GM23338 (cell line): ENCODE results near the gene XG. TPM values are rescaled to one million over a fixed set of nuclear protein-coding genes. Genes with fewer than 3 reads are reported as not detected.
"Not testable (repeated sequence)": the region's sequence is repeated elsewhere in the genome, so short reads cannot be mapped to it uniquely, and the experiment has no call there.

Experiments used
- ATAC-seq: fragments of 200-7000 bp; cut with Tn5 transposase; 3 replicates; pipeline ENCODE4 v1.9.1; 2020
- DNase-seq: peaks from one replicate; pipeline ENCODE4 v3.0.0-alpha.2; 2015; ENCODE audit warnings: low spot score
- H2AFZ ChIP-seq: fragments of 200-600 bp; sonication (generic); 2 replicates; pipeline ENCODE4 v1.8.0; 2016; ENCODE audit warnings: antibody characterized with exemption, mild to moderate bottlenecking, moderate library complexity
- H3F3A ChIP-seq: fragments of 200-600 bp; sonication (generic); replicated peaks from 2 replicates; pipeline ENCODE4 v1.8.0; 2017; ENCODE audit warnings: antibody characterized with exemption, mixed run types, low read depth
- H3K27ac ChIP-seq: fragments of 200-600 bp; sonication (generic); 2 replicates; pipeline ENCODE4 v1.6.1; 2016; ENCODE audit warnings: low read depth
- H3K27me3 ChIP-seq: fragments of 200-600 bp; sonication (generic); 2 replicates; pipeline ENCODE4 v1.8.0; 2016; ENCODE audit warnings: mild to moderate bottlenecking, mixed run types, moderate library complexity; ENCODE audit not compliant: insufficient read depth
- H3K36me3 ChIP-seq: fragments of 200-600 bp; sonication (generic); 2 replicates; pipeline ENCODE4 v1.8.0; 2016; ENCODE audit warnings: mild to moderate bottlenecking; ENCODE audit not compliant: insufficient read depth
- H3K4me1 ChIP-seq: fragments of 200-600 bp; sonication (generic); 2 replicates; pipeline ENCODE4 v1.8.0; 2016; ENCODE audit warnings: mild to moderate bottlenecking, moderate library complexity; ENCODE audit not compliant: insufficient read depth
- H3K4me2 ChIP-seq: fragments of 200-600 bp; sonication (generic); 2 replicates; pipeline ENCODE4 v1.7.1; 2017; ENCODE audit warnings: mixed run types
- H3K4me3 ChIP-seq: fragments of 200-600 bp; sonication (generic); 2 replicates; pipeline ENCODE4 v1.6.1; 2016; ENCODE audit warnings: mixed run types
- H3K79me2 ChIP-seq: fragments of 200-600 bp; sonication (generic); replicated peaks from 2 replicates; pipeline ENCODE4 v1.8.0; 2017; ENCODE audit warnings: mild to moderate bottlenecking; ENCODE audit not compliant: insufficient read depth
- H3K9me2 ChIP-seq: fragments of 200-600 bp; sonication (generic); 2 replicates; pipeline ENCODE4 v1.8.0; 2017; ENCODE audit not compliant: insufficient read depth
- H4K20me1 ChIP-seq: fragments of 200-600 bp; sonication (generic); replicated peaks from 2 replicates; pipeline ENCODE4 v1.8.0; 2017; ENCODE audit warnings: mild to moderate bottlenecking; ENCODE audit not compliant: insufficient read depth
- H3K27ac Mint-ChIP-seq: 2 replicates; pipeline ENCODE4 v1.8.0; 2020; ENCODE audit warnings: inconsistent platforms, mild to moderate bottlenecking, moderate library complexity, mixed read lengths
- H3K27me3 Mint-ChIP-seq: 3 replicates; pipeline ENCODE4 v1.8.0; 2022; ENCODE audit warnings: low read depth, mild to moderate bottlenecking, moderate library complexity, mixed read lengths, inconsistent platforms; ENCODE audit not compliant: insufficient read depth, poor library complexity
- H3K36me3 Mint-ChIP-seq: 3 replicates; pipeline ENCODE4 v1.8.0; 2021; ENCODE audit warnings: low read depth, mild to moderate bottlenecking, inconsistent platforms, moderate library complexity, mixed read lengths
- H3K4me1 Mint-ChIP-seq: 3 replicates; pipeline ENCODE4 v1.8.0; 2020; ENCODE audit warnings: mild to moderate bottlenecking, inconsistent platforms, mixed read lengths
- H3K4me3 Mint-ChIP-seq: 3 replicates; pipeline ENCODE4 v1.8.0; 2021; ENCODE audit warnings: moderate library complexity, mild to moderate bottlenecking, inconsistent platforms, mixed read lengths
- H3K9me3 Mint-ChIP-seq: 3 replicates; pipeline ENCODE4 v1.8.0; 2020; ENCODE audit warnings: moderate library complexity, mild to moderate bottlenecking, inconsistent platforms, mixed read lengths
- CREB1 ChIP-seq: fragments of 250-450 bp; sonication (Bioruptor Pico); IDR thresholded peaks from 2 replicates; pipeline ENCODE4 v1.5.0; 2020; ENCODE audit warnings: low read depth, mild to moderate bottlenecking, moderate library complexity
- ETS1 ChIP-seq: IDR thresholded peaks from 2 replicates; pipeline ENCODE4 v1.6.1; 2016; ENCODE audit warnings: antibody characterized with exemption
- EZH2 ChIP-seq: fragments of 200-600 bp; sonication (generic); IDR thresholded peaks from one replicate; pipeline ENCODE4 v1.8.0; 2017; ENCODE audit warnings: antibody characterized with exemption, mild to moderate bottlenecking, low read depth; ENCODE audit not compliant: unreplicated experiment
- EZH2phosphoT487 ChIP-seq: fragments of 200-600 bp; sonication (generic); IDR thresholded peaks from one replicate; pipeline ENCODE4 v1.8.1; 2018; ENCODE audit warnings: antibody characterized with exemption; ENCODE audit not compliant: unreplicated experiment
- NANOG ChIP-seq: IDR thresholded peaks from 2 replicates; pipeline ENCODE4 v1.6.1; 2016; ENCODE audit warnings: antibody characterized with exemption, borderline replicate concordance
- POLR2AphosphoS5 ChIP-seq: IDR thresholded peaks from 2 replicates; pipeline ENCODE4 v1.6.1; 2016; ENCODE audit warnings: antibody characterized with exemption, low read depth
- REST ChIP-seq: IDR thresholded peaks from one replicate; pipeline ENCODE4 v1.6.1; 2018; ENCODE audit warnings: antibody characterized with exemption; ENCODE audit not compliant: unreplicated experiment
- STAT1 ChIP-seq: IDR thresholded peaks from one replicate; pipeline ENCODE4 v1.6.1; 2016; ENCODE audit warnings: antibody characterized with exemption; ENCODE audit not compliant: unreplicated experiment
- ZNF114 ChIP-seq: fragments of 250-450 bp; sonication (Bioruptor Pico); IDR thresholded peaks from 2 replicates; pipeline ENCODE4 v1.5.0; 2020; ENCODE audit warnings: mild to moderate bottlenecking, moderate library complexity
- ZNF331 ChIP-seq: fragments of 250-450 bp; sonication (Bioruptor Pico); IDR thresholded peaks from 2 replicates; pipeline ENCODE4 v1.5.0; 2020; ENCODE audit warnings: low read depth, mild to moderate bottlenecking, moderate library complexity
- polyA plus RNA-seq: library from polyadenylated mRNA; unstranded; fragments of >200 nt; fragmentation: Nextera tagmentation; extraction: Ambion mirVana; gene quantifications from 2 replicates; pipeline ENCODE4 v1.2.1, GENCODE V29; 2016
- total RNA-seq: library from RNA; depleted of rRNA; stranded (reverse); fragments of >200 nt; shearing (Covaris generic); gene quantifications from 2 replicates; pipeline ENCODE4 v1.2.3, GENCODE V29; 2014
- TF ChIP-seq, protein P1 (sequence below): fragments of 250-450 bp; sonication (Bioruptor Pico); IDR thresholded peaks from 2 replicates; pipeline ENCODE4 v1.5.0; 2020; ENCODE audit warnings: mild to moderate bottlenecking, moderate library complexity

The XG gene
- total and polyA plus RNA-seq, 2 experiments from 2014 or later = 0.28 to 0.60 TPM

DNA sequence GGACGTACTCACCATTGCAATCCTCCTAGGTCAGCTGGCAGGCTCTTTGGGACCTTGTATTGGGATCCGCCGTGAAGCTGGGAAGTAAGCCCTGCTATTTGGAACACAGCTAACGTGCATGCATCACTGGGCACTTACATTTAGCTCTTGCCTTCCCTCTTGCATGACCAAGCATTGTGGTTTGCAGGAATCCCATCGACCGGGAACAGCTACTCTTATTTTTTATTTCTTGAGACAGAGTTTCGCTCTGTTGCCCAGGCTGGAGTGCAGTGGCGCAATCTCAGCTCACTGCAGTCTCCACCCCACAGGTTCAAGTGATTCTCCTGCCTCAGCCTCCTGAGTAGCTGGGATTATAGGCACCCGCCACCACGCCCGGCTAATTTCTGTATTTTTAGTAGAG is 24.6 kb upstream of the XG start:
- not testable (repeated sequence) for H3K27me3 Mint-ChIP-seq, H3K9me2 ChIP-seq, H3K79me2 ChIP-seq, H3K4me3 Mint-ChIP-seq, H3K4me3 ChIP-seq, H3F3A ChIP-seq, H3K27me3 ChIP-seq, H3K4me2 ChIP-seq, H3K9me3 Mint-ChIP-seq, DNase-seq, H3K4me1 ChIP-seq, H4K20me1 ChIP-seq, ATAC-seq, H3K36me3 ChIP-seq, H3K27ac Mint-ChIP-seq, H3K4me1 Mint-ChIP-seq, H3K27ac ChIP-seq, H2AFZ ChIP-seq
- H3K36me3 Mint-ChIP-seq = peaks cover 36% of the 10 kb centered on the region

GRCh38 chrX:2732076-2732475 is 19.8 kb upstream of the XG start:
- Mint-ChIP-seq H3K27ac (no peak overlapping the region), H3K4me3 (no peak overlapping the region), H3K9me3 (peaks cover 4% of the 10 kb centered on the region), H3K4me1 (no peaks in the 10 kb centered on the region), H3K27me3 (peaks cover 11% of the 10 kb centered on the region), H3K36me3 (peaks cover 28% of the 10 kb centered on the region)
- no peaks in the 10 kb centered on the region for H3K79me2 ChIP-seq
- H3K27me3 ChIP-seq = no peaks in the 10 kb centered on the region
- H3K4me2 ChIP-seq = no peak overlapping the region
- no peak overlapping the region for H2AFZ ChIP-seq
- ATAC-seq = no peak
- no peaks in the 10 kb centered on the region for H4K20me1 ChIP-seq
- no peak overlapping the region for H3K4me3 ChIP-seq
- 0 out of 2 replicates have a peak, but pooled peaks cover 4% of the 10 kb centered on the region for H3F3A ChIP-seq
- H3K27ac ChIP-seq = no peak overlapping the region; the same call in 1 of the 2 replicates
- no peaks in the 10 kb centered on the region for H3K4me1 ChIP-seq
- no peaks in the 10 kb centered on the region for H3K9me2 ChIP-seq
- H3K36me3 ChIP-seq = no peaks in the 10 kb centered on the region
- DNase-seq = no peak
- TF ChIP-seq NANOG (no peak), CREB1 (CRISPR knock-in tag) (no peak), POLR2AphosphoS5 (no peak), ETS1 (no peak), EZH2 (no peak), ZNF331 (CRISPR knock-in tag) (no peak), EZH2phosphoT487 (no peak), ZNF114 (CRISPR knock-in tag) (no peak), REST (no peak), STAT1 (no peak)
- TF ChIP-seq, protein P1, sequence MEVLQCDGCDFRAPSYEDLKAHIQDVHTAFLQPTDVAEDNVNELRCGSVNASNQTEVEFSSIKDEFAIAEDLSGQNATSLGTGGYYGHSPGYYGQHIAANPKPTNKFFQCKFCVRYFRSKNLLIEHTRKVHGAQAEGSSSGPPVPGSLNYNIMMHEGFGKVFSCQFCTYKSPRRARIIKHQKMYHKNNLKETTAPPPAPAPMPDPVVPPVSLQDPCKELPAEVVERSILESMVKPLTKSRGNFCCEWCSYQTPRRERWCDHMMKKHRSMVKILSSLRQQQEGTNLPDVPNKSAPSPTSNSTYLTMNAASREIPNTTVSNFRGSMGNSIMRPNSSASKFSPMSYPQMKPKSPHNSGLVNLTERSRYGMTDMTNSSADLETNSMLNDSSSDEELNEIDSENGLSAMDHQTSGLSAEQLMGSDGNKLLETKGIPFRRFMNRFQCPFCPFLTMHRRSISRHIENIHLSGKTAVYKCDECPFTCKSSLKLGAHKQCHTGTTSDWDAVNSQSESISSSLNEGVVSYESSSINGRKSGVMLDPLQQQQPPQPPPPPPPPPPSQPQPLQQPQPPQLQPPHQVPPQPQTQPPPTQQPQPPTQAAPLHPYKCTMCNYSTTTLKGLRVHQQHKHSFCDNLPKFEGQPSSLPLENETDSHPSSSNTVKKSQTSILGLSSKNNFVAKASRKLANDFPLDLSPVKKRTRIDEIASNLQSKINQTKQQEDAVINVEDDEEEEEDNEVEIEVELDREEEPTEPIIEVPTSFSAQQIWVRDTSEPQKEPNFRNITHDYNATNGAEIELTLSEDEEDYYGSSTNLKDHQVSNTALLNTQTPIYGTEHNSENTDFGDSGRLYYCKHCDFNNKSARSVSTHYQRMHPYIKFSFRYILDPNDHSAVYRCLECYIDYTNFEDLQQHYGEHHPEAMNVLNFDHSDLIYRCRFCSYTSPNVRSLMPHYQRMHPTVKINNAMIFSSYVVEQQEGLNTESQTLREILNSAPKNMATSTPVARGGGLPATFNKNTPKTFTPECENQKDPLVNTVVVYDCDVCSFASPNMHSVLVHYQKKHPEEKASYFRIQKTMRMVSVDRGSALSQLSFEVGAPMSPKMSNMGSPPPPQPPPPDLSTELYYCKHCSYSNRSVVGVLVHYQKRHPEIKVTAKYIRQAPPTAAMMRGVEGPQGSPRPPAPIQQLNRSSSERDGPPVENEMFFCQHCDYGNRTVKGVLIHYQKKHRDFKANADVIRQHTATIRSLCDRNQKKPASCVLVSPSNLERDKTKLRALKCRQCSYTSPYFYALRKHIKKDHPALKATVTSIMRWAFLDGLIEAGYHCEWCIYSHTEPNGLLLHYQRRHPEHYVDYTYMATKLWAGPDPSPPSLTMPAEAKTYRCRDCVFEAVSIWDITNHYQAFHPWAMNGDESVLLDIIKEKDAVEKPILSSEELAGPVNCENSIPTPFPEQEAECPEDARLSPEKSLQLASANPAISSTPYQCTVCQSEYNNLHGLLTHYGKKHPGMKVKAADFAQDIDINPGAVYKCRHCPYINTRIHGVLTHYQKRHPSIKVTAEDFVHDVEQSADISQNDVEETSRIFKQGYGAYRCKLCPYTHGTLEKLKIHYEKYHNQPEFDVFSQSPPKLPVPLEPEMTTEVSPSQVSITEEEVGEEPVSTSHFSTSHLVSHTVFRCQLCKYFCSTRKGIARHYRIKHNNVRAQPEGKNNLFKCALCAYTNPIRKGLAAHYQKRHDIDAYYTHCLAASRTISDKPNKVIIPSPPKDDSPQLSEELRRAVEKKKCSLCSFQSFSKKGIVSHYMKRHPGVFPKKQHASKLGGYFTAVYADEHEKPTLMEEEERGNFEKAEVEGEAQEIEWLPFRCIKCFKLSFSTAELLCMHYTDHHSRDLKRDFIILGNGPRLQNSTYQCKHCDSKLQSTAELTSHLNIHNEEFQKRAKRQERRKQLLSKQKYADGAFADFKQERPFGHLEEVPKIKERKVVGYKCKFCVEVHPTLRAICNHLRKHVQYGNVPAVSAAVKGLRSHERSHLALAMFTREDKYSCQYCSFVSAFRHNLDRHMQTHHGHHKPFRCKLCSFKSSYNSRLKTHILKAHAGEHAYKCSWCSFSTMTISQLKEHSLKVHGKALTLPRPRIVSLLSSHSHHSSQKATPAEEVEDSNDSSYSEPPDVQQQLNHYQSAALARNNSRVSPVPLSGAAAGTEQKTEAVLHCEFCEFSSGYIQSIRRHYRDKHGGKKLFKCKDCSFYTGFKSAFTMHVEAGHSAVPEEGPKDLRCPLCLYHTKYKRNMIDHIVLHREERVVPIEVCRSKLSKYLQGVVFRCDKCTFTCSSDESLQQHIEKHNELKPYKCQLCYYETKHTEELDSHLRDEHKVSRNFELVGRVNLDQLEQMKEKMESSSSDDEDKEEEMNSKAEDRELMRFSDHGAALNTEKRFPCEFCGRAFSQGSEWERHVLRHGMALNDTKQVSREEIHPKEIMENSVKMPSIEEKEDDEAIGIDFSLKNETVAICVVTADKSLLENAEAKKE (CRISPR knock-in tag) = no peak
